GM19025 (cell line): Measurements from ENCODE around the gene DCTN1.
"Not testable (repeated sequence)": the region's sequence is repeated elsewhere in the genome, so short reads cannot be mapped to it uniquely, and the experiment has no call there.

Source experiments
- ATAC-seq: cut with Tn5 transposase; IDR thresholded peaks from one replicate; pipeline ENCODE4 v1.9.1; 2021; ENCODE audit warnings: mild to moderate bottlenecking, low read depth, moderate library complexity; ENCODE audit not compliant: unreplicated experiment

Gene DCTN1

DNA sequence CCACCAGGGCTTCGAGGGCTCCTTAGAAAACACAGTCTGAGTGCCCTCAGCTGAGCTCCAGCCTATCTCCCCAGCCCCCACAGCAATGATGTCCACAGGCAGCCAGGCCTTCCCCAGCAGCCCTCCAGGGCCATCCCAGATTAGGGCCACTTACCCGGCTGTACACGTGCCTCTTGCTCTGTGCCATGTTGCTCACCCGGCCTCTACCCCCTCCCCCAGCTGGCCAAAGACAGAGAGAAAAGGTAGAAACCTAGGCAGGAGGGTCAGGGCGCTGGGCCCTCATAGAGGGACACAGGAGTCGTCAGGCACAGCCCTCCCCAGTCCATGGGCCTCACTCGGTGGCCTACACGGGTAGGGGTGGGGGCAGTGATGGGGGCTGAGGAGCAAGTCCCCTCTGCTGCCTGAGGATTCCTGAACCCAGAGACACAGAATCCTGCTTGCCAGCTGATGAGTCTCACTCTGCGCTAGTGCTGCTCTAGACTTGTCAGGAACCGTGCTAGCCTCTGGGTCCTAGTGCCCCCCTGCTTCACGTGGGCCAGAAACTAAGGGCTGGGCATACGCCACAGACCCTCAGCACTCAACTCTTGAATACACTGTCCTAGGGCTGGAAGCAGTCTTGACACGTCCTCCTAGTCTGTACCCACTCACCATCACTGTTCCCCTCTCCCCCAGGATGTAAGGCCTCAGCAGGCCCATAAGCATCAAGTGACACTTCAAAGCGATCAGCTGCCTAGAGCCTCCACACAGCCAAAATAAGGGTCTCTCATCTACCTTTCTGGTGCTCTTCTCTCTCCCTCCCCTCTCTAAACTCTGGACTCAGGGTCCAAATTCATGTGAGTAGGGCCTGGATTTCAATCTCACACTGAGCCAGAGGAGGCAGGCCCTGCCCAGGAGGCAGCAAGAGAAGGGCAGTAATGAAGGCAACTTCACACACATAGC lies at the start of gene DCTN1:
TSS of gene DCTN1 (minus strand) at position 461 of the 939 bp plus-strand sequence. CDS start at position 187, 274 bp downstream.
- no peak for ATAC-seq

DNA sequence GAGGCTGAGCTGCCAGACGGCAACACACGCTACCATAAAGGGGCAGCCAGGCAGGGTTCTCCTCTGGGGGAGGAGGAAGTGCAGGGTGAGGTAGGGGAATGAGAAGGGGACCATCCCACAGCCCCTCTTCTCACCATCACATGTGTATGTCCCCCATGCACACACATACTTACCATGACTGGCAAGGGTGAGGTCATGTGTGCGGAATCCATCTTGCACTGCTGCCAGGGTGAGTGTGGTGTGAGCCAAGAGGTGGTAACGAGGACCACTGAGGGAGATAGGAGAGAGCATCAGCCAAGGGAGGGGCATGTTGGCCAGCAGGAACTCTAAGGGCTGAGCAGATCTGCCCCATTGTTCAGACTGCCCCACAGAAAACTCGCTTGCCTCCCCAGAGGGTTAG lies 48.6 kb upstream of the DCTN1 start:
- no peak for ATAC-seq

DNA sequence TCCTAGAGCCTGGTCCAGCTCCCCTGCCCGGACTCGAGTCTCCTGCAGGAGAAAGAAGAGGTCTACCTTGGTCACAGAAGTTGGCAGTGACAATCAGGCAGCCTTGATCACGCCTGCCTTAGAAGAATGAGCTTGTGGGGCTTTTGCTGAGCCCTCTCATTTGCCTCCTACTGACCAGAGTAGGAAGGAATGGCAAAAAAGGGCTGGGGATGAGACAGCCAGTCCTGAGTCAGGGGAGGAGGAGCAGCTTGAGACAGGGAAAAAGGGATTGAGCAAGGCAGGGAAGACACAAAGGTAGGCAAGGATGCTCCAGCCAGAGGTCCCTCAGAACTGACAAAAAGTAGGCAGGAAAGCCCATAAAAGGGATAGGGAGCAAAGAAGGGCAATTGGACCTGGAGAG lies 47.4 kb upstream of the DCTN1 start:
- ATAC-seq: no peak

DNA sequence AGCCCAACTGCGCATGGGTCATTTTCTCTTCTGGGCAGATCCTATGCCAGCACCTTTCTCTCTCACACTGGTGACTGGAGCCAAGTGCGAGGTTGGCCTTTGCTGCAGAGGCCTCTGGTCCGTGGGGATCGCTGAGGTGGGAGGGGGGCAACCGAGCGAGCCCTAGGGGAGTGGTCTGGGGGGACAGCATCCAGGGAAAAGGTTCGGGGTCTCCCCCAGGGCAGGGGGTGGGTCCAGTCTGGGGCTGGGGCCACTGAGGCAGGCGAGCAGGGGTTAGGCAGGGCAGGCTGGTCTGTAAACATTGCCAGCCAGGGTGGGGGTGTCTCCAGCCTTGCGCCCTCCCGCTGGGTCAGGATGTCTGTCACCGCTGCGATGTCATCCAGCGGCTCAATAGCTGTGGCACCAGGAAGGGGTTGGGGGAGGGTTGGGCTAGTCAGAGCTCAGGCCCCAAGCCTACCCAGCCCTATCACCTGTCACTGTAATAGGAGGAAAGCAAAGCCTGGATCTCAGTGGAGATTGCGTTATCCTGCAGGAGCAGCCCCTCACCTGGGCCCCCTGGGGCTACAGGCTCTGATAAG lies 46.2 kb upstream of the DCTN1 start:
- ATAC-seq: no peak

DNA sequence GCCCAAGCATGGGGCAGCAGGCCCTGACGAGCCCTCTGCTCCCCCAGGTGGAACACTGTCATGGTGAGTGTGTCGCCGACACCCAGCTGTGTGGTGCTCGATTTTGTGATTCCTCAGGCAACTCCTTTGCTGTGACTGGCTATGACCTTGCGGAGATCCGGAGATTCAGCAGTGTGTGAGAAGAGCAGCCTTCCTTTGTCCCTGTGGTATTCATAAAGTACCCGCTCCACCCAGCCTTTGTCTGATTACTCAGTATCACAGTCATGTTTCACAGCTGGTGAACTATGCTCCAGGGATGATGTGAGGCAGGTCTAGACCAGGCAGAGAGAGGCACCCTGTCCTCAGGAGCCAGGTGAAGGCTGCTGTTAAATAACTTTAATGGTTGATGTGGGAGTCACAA lies 45.4 kb upstream of the DCTN1 start:
- no peak for ATAC-seq

DNA sequence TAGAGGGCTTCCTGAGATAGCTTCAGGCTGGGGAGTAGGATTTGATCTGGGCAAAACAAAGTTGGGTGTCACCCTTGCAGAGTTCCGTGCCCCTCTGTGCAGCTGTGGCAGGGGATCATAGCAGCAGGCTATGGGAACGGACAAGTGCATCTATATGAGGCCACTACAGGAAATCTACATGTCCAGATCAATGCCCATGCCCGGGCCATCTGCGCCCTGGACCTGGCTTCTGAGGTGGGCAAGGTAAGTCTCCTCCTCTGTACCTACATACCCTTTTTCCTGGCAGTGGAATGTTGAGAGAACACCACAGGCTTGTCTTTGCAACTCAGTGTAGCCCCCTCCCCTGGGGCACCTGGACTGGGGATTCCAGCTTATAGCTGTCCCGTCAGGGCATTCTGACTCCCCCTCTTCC lies 44.9 kb upstream of the DCTN1 start:
- no peak for ATAC-seq

DNA sequence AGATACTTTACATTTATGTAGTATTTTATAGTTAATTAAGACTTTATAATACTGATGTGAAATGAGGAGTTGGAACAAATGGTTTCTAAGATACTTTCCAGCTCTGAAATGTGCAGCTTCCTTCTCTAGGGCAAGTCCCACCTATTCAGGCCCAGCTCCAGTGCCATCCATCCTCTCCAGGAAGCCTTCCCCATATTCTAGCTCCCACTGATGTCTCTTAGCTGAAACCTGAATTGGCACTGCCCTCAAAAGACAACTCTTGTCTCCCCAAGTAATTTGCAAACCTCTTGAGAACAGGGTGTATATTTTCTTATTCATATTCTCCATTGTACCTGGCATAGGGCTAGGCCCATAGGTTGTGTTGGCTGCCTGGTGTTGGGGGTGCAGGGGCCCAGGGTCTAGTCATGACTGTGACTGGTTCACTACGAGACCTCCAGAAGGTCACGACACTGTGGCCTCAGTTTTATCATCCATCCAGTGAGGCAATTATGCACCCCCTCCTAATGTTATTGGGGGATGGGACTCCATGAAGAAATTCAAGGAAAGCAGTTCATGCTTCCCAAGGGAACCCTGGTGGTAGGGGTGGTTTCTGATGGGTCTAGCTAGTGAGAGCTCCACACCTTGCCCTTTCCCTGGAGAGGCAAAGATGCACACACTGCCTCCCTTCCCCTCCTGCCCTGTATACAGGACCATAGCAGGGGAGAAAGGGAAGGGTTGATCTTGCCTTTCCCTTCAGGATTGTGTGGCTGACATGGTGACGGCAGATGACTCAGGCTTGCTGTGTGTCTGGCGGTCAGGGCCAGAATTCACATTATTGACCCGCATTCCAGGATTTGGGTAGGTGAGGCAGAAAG lies 44.3 kb upstream of the DCTN1 start:
- ATAC-seq: no peak

DNA sequence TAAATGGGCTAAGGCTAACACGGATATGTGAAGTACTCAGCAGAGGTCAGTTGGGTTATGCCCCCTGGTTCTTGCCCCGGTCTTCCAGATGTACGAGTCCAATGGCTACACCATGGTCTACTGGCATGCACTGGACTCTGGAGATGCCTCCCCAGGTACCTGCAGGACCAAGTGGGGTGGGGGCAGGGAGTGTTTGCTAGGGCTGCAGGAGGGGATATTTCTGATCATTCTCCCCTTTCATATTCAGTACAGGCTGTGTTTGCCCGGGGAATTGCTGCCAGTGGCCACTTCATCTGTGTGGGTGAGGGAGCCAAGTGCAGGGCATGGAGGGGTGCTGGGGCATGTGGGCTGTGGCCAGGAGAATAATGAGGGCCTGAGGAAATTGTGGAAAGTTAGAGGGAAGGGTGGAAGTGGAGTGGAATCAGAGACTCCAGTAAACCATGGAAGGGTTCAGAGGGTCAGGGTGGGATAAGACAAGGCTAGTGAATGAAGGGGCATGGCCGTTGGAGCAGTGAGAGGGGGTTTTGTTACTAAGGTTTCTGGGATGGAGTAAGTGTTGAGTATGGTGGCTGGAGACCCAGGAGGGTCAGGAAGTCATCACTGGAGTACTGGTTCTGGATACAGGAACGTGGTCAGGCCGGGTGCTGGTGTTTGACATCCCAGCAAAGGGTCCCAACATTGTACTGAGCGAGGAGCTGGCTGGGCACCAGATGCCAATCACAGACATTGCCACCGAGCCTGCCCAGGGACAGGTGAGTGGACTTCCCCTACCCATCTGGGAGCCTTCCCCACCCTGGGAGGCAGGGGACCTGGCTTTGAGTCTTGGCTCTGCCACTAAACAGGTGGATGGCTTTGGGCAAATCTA lies 43.4 kb upstream of the DCTN1 start:
- no peak for ATAC-seq

DNA sequence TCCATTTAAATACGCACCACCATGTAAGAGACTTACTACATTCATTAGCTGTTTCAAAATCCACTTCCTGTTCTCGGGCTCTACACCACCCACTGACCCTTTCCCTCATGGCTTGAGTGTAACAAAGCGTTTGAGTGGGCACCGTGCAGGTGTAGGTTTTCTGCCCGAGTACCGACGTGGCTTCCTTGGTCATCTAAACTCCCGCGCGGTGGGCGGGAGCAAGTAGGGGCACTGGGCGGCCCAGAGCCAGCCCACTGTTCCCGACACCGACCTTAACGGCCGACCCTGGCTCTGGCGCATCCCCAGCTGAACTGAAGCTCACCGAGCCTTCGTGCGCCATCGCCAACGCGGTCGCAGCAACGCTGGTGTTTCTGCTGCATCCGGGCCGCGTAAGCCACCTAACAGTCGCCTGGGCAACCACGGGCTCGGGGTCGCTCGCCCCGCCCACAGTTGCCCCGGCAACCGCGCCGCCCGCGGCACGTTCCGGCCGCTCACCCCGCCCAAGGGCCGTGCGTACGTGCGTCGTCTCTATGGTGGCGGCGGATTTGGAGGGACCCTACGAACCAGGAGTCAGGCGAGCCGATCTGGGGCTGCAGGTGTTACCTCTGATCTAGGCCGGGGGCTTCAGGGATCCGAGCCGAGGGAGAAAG lies 41.2 kb upstream of the DCTN1 start, which contains the start of the genes C2orf81 and WDR54:
TSS of gene C2orf81 (minus strand) at position 399 of the 650 bp plus-strand sequence. CDS start at position 340, 59 bp downstream.
TSS of gene WDR54 (plus strand) at position 510 of the 650 bp plus-strand sequence. CDS start 424 bp downstream, outside the sequence.
- peak; percentile 97 for ATAC-seq

DNA sequence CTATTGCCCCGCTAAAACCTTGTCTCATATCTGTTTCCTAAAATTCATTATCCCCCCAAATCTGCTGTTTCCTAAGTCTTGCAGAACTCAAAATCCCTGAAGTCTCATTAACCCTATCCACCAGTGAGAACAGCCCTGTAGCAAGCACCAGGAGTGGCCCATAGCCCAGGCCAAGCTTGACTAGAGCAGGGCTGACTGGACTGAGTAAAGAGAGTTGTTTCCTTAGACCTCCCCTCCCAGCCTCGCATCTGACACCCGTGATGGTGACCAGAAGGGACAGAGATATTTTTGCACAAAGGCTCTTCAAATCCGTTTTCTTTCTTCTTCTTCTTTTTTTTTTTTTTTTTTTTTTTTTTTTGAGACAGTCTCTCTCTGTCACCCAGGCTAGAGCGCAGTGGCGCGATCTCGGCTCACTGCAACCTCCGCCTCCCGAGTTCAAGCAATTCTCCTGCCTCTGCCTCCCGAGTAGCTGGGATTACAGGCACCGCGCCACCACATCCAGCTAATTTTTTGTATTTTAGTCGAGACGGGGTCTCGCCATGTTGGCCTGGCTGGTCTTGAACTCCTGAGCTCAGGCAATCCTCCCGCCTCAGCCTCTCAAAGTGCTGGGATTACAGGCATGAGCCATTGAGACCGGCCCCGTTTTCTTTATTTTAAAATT lies 40.5 kb upstream of the DCTN1 start:
- not testable (repeated sequence) for ATAC-seq

DNA sequence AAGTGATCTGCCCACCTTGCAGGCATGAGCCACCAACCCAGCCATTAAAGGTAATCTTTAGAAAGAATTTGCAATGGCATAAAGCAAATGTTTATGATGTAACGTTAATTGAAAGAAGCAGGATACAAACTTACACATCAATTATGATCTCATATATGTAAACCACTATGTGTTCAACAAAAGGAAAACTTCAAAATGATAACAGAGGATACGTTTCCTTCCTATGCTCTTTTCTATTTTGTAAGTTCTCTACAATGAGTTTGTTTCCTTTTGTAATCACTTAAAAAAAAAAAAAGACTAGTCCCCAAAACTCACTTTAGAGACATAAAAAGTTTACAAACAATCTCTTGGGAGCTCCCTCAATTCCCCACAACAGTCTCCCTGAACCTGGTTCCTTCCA lies 39.9 kb upstream of the DCTN1 start:
- ATAC-seq: no peak

DNA sequence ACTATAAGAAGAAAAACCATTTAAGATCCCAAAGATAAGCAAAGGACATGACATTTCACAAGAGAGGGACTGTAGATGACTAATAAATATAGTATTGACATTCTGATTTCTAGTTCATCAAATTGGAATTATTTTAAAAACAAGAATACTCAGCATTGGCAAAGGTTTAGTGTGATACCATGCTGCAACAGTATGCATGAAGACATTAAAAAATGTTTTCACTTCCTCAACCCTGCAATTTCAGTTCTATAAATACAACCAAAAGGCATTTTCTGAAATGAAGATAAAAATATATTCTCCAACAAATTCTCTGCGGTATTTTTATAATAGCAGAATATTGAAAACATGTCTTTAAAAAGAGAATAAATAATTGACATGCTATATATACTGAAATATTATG lies 39.2 kb upstream of the DCTN1 start:
- no peak for ATAC-seq

DNA sequence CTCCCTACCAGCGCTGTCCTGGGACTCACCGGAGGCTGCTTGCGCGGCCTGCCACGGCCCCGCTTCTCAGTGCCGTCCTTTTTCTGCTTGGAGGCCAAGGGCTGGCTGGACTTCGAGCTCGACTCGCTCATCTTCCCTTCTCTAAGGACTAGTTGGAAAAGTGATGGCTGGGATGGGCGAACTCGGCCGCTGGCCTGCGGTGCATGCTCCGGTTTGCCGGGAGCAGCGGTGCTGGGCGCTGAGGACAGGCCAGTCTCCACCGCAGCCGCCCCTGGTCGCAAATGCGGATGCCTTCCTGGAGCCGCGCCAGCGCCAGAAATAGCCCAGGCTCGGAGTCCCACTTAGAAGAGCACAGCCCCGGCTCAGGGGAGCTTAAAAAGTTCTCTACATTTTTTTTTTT lies 38.2 kb upstream of the DCTN1 start:
- ATAC-seq: no peak

DNA sequence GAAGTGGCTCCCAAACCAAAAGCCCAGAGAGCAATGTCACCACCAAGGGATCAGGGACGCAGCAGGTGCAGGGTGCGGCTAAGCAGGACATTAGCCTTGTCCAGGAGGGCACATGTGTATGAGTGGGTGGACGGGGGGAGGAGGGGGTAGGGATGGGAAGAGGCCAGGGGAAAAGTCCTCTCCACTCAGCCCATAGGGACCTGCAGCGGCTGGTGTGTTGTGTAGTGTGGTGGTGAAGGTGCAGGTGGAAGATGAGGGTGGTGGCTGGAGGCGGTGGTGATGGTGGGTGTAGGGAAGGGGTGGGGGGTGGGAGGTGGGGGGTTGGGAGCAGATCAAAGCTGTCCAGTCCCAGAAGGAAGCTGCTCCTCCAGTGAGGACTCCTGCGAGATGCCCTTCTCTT lies 37.7 kb upstream of the DCTN1 start:
- ATAC-seq: no peak

DNA sequence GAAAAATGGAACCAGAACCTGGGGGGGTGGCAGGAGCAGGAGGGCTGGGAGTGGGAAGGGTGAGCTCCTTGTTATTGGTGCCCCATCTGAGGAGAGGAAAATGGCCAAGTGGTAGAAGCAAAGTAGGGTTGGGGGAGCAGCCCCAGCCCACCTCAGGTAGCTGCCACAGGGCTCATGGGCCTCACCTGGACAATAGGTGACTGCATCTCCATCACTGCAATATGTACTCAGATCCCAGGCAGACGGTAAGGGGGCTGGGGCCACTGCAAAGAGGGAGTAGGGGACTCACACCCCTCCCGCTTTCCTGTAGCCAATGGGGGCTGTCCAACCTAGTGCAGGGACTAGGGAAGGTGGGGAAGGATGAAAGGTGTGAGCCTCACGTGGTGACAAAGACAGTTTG lies 37.1 kb upstream of the DCTN1 start:
- ATAC-seq: no peak

DNA sequence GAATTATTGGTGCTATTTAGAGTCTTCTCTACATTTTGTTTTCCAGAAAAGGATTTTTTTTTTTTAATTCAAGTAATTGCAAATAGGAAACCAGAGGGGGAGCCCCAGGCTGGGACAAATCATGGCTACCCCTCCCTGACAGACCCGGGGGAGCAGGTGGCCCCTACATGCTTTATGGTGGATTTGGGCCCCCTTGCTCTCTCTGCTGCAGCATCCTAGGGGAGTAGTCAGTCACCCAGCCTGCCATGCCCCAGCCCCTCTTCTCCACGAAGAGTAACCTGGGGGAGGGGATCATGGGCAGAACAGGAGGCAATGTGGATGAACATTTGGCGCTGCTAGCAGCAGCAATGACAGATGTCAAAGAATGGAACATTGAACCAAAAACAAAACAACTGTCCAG lies 36.7 kb upstream of the DCTN1 start:
- ATAC-seq: no peak

DNA sequence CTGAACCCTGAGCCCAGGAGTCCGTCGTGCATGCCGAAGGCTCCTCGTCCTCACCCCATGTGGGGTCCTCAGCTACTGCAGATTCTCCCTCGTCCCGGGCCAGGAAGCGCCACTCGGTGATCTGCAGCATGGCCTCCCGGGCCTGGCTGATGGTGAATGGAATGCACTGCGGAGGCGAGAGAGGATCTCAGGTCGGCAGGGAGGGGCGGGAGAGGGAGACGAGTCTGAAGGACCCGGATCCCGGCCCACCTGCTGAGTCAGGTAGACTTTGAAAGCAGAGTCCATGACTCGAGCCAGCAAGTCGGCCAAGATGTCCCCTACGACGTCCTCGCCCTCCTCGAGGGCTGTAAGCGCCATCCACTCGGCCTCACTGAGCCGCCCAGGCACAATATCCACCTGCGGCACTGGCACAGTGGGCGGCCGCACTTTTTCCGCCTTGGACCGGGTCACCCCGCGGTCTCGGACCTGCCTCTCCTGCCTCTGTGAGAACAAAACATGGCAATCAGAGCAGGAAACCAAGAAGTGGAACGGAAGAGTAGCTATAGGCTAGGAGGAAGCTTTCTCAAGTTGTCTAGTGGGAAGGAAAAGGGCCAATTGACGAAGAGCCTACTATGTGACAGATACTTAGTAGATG lies 35.8 kb upstream of the DCTN1 start:
- ATAC-seq: no peak
